SHP77 (cell line): ENCODE measurements around the gene METTL21C.

Experiments used
- DNase-seq, 2 experiments: peaks; one replicate each; lab custom pipeline; 2025; lab: John Stamatoyannopoulos, UW

METTL21C gene

GRCh38 chr13:102667023-102667422 lies 27.8 kb downstream of the METTL21C start:
- DNase-seq, result no peak

GRCh38 chr13:102659168-102659713 lies 35.6 kb downstream of the METTL21C start:
- no peak for DNase-seq

DNA sequence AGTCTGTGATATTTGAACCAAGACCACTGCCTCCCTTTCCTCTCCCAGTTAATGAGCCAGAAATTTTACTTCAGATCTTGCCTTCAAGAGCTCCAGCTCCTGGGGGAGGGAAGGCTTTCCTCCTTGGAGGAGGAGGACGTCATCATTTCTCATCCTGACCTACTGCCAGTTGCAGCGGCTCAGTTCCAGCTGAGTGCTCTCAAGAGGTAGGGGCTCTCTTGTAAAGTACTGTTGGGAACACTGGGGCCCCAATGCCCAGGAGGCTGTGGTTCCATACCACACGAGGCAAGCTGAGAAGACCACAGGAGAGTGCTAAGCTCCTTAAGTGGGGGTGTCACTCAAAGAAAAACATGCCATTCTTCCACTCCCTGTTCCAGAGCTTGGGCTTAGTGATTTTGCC lies 36.2 kb downstream of the METTL21C start:
- no peak for DNase-seq

GRCh38 chr13:102657630-102658029 lies 37.2 kb downstream of the METTL21C start:
- no peak for DNase-seq

DNA sequence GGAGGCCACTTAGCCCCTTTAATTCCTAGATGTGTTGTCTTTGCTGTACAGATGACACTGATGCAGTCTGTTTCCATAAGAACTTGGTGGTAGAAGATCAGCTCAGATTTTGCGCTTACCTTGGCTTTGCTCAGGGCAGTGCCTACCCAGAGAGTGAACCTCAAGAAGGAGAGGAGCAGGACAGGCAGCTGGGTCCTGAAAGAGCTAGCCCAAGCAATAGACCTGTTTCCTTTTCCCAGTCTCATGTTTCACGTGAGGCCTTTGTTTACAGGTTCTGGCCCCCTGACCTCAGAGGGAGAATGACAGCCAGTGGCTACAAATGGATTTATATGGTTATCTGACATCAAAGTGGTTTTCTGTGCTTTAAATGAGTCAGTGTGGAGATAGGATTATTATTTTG lies 40.1 kb downstream of the METTL21C start:
- no peak for DNase-seq

- DNase-seq, result no peak
These were observed 43.0 kb downstream of the METTL21C start for GRCh38 chr13:102651892-102652291.

DNA sequence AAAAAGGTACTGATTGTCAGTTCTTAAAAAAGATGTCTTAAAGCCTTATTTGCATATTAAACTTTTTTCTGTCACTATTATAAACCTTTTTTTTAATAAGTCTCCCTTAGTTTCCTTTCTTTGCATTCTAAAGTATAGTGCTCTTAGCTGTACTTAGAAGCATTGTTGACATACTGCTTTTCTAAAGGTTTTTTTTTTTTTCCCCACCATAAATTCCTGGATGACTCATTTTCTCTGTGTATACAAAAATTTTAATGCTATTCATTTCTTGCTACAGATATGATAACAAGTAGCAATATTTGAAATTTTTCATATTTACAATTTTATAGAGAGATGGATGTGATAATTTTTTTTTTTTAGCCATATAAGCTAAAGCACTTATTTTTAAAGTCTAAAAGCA lies 43.5 kb downstream of the METTL21C start:
- no peak for DNase-seq

- no peak for DNase-seq
These were observed 44.4 kb downstream of the METTL21C start for GRCh38 chr13:102650444-102650843.

GRCh38 chr13:102648046-102648445 lies 46.8 kb downstream of the METTL21C start:
- no peak for DNase-seq

GRCh38 chr13:102645701-102646100 lies 49.1 kb downstream of the METTL21C start:
- no peak for DNase-seq

DNA sequence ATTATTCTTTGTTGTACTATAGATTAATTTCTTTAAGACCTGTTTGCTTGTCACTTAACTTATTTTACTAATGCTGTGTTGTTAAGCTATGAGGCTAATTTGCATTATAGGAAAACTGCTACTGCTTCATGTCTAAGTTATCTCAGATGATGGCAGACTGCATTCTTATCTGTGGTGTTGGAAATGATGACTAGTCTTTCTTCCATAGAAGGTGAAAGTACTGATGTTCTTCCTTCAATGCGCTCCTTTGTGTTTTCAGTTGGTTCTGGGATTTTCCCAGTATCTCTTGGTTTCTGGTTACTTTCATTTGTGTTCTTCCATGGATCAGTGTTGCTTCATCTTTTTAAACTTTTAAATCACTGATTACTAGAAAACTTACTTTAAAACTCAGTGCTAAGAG lies 51.2 kb downstream of the METTL21C start:
- no peak for DNase-seq

- no peak for DNase-seq
These were observed 52.4 kb downstream of the METTL21C start for GRCh38 chr13:102642475-102642874.

- no peak for DNase-seq
These were observed 52.8 kb downstream of the METTL21C start for GRCh38 chr13:102642029-102642428.

- DNase-seq, result no peak
These were observed 56.1 kb downstream of the METTL21C start for GRCh38 chr13:102638741-102639140.
